ENCODE results near the gene EYA2.

The EYA2 gene

GRCh38 chr20:47013606-47014005, 119.0 kb downstream of the EYA2 start:
- no peak for DNase-seq

- DNase-seq, result no peak
These were observed 121.5 kb downstream of the EYA2 start for GRCh38 chr20:47016068-47016664.

- DNase-seq, result no peak
These were observed 123.7 kb downstream of the EYA2 start for GRCh38 chr20:47018381-47018780.

- DNase-seq, result no peak
These were observed 124.6 kb downstream of the EYA2 start for GRCh38 chr20:47019121-47019824.

GRCh38 chr20:47020231-47020630, 125.6 kb downstream of the EYA2 start:
- no peak for DNase-seq

GRCh38 chr20:47021850-47022249, 127.2 kb downstream of the EYA2 start:
- no peak for DNase-seq

- no peak for DNase-seq
These were observed 129.9 kb downstream of the EYA2 start for GRCh38 chr20:47024461-47024937.

- no peak for DNase-seq
These were observed 132.4 kb downstream of the EYA2 start for GRCh38 chr20:47027042-47027441.

- no peak for DNase-seq
These were observed 132.8 kb downstream of the EYA2 start for GRCh38 chr20:47027456-47027855.

- DNase-seq, result no peak
These were observed 133.8 kb downstream of the EYA2 start for GRCh38 chr20:47028487-47028886.

GRCh38 chr20:47029845-47030244, 135.2 kb downstream of the EYA2 start:
- no peak for DNase-seq

GRCh38 chr20:47030271-47030810, 135.7 kb downstream of the EYA2 start:
- DNase-seq, result peak; percentile 56

GRCh38 chr20:47031004-47031403, 136.4 kb downstream of the EYA2 start:
- DNase-seq, result peak; percentile 67

GRCh38 chr20:47031821-47032220, 137.2 kb downstream of the EYA2 start:
- DNase-seq, result peak; percentile 90

GRCh38 chr20:47032933-47033578, 138.4 kb downstream of the EYA2 start:
- DNase-seq, result peak; percentile 68

GRCh38 chr20:47033665-47034064, 139.0 kb downstream of the EYA2 start:
- no peak for DNase-seq

- peak; percentile 63 for DNase-seq
These were observed 140.5 kb downstream of the EYA2 start for GRCh38 chr20:47035026-47035590.

- no peak for DNase-seq
These were observed 141.6 kb downstream of the EYA2 start for GRCh38 chr20:47036091-47036870.

GRCh38 chr20:47038566-47039560, 144.2 kb downstream of the EYA2 start:
- DNase-seq, result no peak

GRCh38 chr20:47040506-47041125, 146.0 kb downstream of the EYA2 start:
- DNase-seq, result no peak

GRCh38 chr20:47041396-47041899, 146.8 kb downstream of the EYA2 start:
- DNase-seq, result no peak
